ENCODE results near the gene SLC22A8.
A peak's percentile ranks its signal among the peaks of the same experiment; 100 is the strongest.
"Not testable (repeated sequence)": the region's sequence is repeated elsewhere in the genome, so short reads cannot be mapped to it uniquely, and the experiment has no call there.

SLC22A8 gene

GRCh38 chr11:63015521-63016215, at the start of gene SLC22A8:
SLC22A8 (minus strand) TSS chr11:63015841; CDS start chr11:63014958, 883 bp downstream.
- Histone ChIP-seq H3K9ac (no peak within 1 kb of the TSS), H3K4me1 (ENCODE audit: low read depth, poor library complexity, severe bottlenecking) (no peaks in the 10 kb centered on the region), H3K27ac (no peak within 1 kb of the TSS), H3K36me3 (ENCODE audit: insufficient read depth) (no peaks in the 10 kb centered on the region), H3K27me3 (ENCODE audit: insufficient read depth, low read depth) (no peaks in the 10 kb centered on the region), H3K4me2 (no peak within 1 kb of the TSS), H2AFZ (ENCODE audit: low read depth) (no peak within 1 kb of the TSS), H3K79me2 (ENCODE audit: insufficient read depth, low read depth) (no peaks in the 10 kb centered on the region), H3K4me3 (IDR thresholded peaks at IDR 0.05; ENCODE audit: insufficient read depth, low read depth, low read length) (no peak within 1 kb of the TSS), H4K20me1 (ENCODE audit: insufficient read depth) (no peaks in the 10 kb centered on the region)
- TF ChIP-seq CTCF (conservative IDR thresholded peaks at IDR 0.05; ENCODE audit: low read depth, low read length) = no peak

DNA sequence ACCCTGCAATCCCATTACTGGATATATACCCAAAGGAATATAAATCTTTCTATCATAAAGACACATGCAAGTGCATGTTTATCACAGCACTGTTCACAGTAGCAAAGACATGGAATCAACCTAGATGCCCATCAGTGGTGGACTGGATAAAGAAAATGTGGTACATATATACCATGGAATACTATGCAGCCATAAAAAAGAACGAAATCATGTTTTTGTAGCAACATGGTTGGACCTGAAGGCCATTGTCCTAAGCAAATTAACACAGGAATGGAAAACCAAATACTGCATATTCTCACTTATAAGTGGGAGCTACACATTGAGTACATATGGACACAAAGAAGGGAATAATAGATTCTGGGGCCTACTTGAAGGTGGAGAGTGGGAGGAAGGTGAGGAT, 30.6 kb upstream of the SLC22A8 start:
- not testable (repeated sequence) for H3K79me2 ChIP-seq (ENCODE audit: insufficient read depth, low read depth); H3K27me3 ChIP-seq (ENCODE audit: insufficient read depth, low read depth); H3K9ac ChIP-seq; H3K4me1 ChIP-seq (ENCODE audit: low read depth, poor library complexity, severe bottlenecking); H3K4me2 ChIP-seq; H2AFZ ChIP-seq (ENCODE audit: low read depth); H3K4me3 ChIP-seq (IDR thresholded peaks at IDR 0.05; ENCODE audit: insufficient read depth, low read depth, low read length); H3K27ac ChIP-seq; H4K20me1 ChIP-seq (ENCODE audit: insufficient read depth); H3K36me3 ChIP-seq (ENCODE audit: insufficient read depth)

- Histone ChIP-seq H3K4me3 (IDR thresholded peaks at IDR 0.05; ENCODE audit: insufficient read depth, low read depth, low read length) (no peak overlapping the region), H3K79me2 (ENCODE audit: insufficient read depth, low read depth) (no peaks in the 10 kb centered on the region), H3K27ac (no peak overlapping the region), H3K4me2 (peak overlapping the region; percentile 21; the same call in 1 of the 2 replicates), H3K9ac (no peak overlapping the region), H3K4me1 (ENCODE audit: low read depth, poor library complexity, severe bottlenecking) (peaks cover 6% of the 10 kb centered on the region), H3K27me3 (ENCODE audit: insufficient read depth, low read depth) (no peaks in the 10 kb centered on the region), H2AFZ (ENCODE audit: low read depth) (no peak overlapping the region), H4K20me1 (ENCODE audit: insufficient read depth) (no peaks in the 10 kb centered on the region), H3K36me3 (ENCODE audit: insufficient read depth) (no peaks in the 10 kb centered on the region)
- no peak for TF ChIP-seq CTCF (conservative IDR thresholded peaks at IDR 0.05; ENCODE audit: low read depth, low read length)
Observed at GRCh38 chr11:63042596-63042995, 27.0 kb upstream of the SLC22A8 start.

DNA sequence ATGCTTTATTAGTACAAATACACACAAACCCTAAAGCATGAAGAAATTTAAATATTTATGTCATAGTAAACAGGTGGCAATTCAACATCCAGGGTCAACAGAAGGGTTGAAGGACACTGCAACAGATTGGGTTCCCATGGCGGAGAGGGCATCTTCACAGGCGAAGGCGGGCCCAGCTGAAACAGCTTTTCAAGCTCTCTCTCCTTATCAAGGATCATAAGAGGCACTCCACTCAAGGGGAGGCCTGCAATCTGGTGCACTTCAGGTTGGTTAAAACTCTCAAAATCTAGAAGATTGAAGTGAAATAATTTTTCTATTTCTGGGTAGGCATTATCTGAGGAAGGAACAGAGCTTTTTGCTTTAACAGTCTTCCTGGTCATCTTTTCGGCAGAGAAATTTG, 16.8 kb upstream of the SLC22A8 start:
- no peak overlapping the region for H3K4me2 ChIP-seq
- no peak overlapping the region for H3K4me3 ChIP-seq (IDR thresholded peaks at IDR 0.05; ENCODE audit: insufficient read depth, low read depth, low read length)
- no peaks in the 10 kb centered on the region for H3K36me3 ChIP-seq (ENCODE audit: insufficient read depth)
- no peak for TF ChIP-seq CTCF (conservative IDR thresholded peaks at IDR 0.05; ENCODE audit: low read depth, low read length)
- H3K4me1 ChIP-seq (ENCODE audit: low read depth, poor library complexity, severe bottlenecking) = no peaks in the 10 kb centered on the region
- no peaks in the 10 kb centered on the region for H3K79me2 ChIP-seq (ENCODE audit: insufficient read depth, low read depth)
- no peak overlapping the region for H2AFZ ChIP-seq (ENCODE audit: low read depth)
- H3K27me3 ChIP-seq (ENCODE audit: insufficient read depth, low read depth) = no peaks in the 10 kb centered on the region
- H3K9ac ChIP-seq = no peak overlapping the region
- no peaks in the 10 kb centered on the region for H4K20me1 ChIP-seq (ENCODE audit: insufficient read depth)
- H3K27ac ChIP-seq = no peak overlapping the region

Measured in KMS-11 (cell line).